Kidney glomerular epithelial cell (primary cell): ENCODE results near the gene PTPRN.
"Not testable (repeated sequence)": the region's sequence is repeated elsewhere in the genome, so short reads cannot be mapped to it uniquely, and the experiment has no call there.

Experiments
- DNase-seq: peaks from one replicate; lab custom pipeline; 2025; lab: John Stamatoyannopoulos, UW

The PTPRN gene

GRCh38 chr2:219270055-219270372, 39.2 kb downstream of the PTPRN start:
- DNase-seq, result no peak

DNA sequence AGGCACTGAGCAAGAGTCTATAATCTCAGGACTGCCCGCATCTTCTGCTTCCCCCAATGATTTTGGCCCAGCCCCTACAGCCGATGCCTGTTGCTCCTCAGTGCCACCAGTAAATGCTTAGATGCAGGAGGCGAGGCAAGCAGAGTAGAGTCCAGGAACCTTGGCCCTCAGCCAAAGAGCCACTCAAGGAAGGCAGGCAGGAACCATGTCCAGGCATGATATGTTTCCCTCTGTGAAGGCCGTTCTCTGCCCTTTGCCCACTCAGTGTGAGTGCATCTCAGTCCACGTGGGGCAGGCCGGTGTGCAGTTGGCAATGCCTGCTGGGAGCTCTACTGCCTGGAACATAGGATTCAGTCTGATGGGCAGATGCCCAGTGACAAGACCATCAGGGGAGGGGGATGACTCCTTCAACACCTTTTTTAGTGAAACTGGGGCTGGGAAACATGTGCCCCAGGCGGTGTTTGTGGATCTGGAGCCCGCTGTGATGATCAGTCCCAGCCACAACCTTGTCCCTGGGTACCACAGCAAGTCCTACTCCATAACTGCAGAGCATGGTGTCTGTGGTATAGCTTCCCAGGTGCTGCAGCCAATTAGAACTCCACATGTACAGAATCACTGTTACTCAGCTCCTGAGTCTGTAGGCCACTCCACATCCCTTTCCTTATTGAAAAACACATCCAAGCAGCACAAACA, 39.7 kb downstream of the PTPRN start:
- DNase-seq, result peak; percentile 23

DNA sequence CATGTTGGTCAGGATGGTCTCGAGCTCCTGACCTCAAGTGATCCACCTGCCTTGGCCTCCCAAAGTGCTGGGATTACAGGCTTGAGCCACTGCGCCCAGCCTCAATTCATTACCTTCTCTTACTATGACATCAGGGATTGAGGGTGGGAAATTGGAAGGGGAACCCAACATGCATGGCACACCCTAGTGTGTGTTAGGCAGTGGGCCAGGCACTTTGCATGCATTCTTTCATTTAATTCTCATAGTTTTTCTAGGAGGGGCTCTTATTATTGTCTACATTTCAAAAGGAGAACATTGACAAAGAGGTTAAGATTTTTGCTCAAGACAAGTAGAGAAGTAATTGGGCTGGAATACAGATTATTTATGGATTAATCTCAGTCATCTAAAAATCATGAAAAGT, 40.9 kb downstream of the PTPRN start:
- DNase-seq, result no peak

DNA sequence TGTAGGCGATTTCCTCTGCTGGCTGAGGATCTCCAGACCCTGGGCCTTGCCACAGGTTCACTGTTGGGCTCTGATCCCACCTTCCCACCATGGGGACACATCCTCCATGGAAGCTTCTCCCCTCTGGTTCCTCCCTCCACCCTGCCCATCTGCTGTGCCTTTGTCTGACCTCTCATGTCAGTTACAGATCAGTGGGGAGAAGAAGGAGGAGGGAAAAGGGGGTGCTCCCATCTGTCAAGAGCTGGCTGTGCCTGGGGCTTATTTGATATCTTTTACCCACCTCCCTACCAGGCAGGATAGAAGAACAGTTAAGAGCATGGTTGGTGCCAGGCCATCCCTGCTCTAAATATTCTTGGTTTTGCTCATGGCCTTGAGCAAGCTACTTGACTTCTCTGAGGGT, 42.3 kb downstream of the PTPRN start:
- no peak for DNase-seq

DNA sequence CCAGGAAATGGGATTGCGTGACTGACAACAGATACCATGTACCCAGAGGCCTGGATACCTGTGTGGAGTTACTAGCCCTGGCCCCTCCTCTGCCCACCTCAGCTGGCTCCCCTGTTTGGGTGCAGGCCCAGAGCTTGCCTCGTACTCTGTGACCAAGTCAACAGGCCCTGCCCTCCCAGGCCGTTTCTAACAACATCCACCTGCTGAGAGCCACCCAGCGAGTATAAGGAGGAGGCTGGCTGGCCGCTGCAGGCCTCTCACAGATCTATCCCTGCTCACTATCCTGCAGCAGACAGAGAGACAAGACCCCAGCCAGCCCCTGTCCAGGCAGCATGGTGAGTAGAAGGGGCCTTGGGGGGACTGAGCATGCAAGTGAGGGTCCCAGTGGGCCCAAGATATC, 43.0 kb downstream of the PTPRN start:
- no peak for DNase-seq

- no peak for DNase-seq
Observed at GRCh38 chr2:219261024-219261855, 48.0 kb downstream of the PTPRN start.

- DNase-seq, result not testable (repeated sequence)
Observed at GRCh38 chr2:219258942-219259341, 50.3 kb downstream of the PTPRN start.

DNA sequence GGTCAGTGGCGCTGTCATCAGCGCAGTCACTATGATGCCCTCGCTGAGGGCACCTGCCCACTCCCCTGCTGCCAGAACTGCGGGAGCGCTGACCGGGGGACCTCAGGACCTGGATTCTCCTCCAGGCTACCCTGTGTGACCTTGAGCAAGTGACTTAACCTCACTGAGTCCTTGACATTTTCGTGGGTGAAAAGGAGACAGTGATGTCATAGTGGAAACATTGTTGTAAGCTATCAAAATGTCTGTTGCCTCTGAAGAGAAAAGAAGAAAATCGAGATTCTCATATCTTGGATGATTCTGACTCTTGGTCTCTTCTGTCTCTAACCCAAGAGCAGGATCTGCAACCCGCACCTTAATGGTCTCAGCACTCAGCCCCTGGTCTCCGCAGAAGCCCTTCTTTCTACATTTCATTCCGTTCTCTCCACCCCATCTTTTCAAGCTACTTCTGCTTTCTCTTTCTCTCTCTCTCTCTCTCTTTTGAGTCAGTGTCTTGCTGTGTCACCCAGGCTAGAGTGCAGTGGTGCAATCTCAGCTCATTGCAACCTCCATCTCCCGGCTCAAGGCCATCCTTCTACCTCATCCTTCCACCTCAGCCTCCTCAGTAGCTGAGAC, 54.5 kb downstream of the PTPRN start:
- DNase-seq, result no peak

DNA sequence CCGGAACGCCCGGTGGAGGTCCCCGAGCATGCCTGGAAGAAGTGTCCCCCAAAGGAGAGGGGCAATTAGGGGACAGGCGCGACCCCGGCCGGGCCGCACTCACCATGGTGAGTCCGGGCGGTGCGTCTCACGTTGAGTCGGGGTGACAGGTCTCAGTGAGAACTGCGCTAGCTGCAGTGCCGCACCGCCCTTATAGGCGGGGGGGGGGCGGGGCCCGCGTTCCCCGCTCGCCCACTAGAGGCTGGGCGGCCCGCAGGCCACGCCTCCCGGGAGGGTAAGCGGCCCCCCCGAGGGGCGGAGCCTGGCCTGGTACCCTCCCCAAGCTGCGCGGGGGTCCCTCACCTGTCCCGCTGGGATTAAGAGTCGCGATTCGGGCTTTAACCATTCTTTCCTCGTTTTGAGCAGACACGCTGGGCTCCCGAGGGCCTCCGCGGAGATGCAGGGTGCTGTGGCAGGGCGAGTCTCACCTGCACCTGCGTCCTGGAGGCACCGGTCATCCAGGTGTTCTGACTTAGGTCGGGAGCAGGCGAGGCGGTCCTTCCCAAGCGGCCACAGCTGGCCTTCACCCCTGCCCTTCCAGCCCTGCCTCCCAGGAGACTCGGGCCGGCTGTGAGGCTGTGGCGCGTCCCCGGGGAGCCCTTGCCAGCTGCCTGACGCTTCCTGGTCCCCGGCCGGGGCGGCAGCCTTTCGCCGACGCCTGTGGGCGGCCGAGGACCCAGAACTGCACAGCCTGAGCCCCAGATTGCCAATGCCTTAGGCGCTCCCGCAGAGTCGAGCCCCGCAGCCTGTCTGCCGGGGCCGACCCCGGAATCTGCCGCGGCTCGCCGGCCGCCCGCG, 55.2 kb downstream of the PTPRN start, which contains the start of gene TUBA4A:
TUBA4A (minus strand) TSS at position 166 of the 837 bp plus-strand sequence; CDS start at position 106, 60 bp downstream.
- DNase-seq, result peak; percentile 75

- no peak for DNase-seq
Observed at GRCh38 chr2:219252900-219253752, 56.1 kb downstream of the PTPRN start, which contains the start of gene TUBA4B. TSS of gene TUBA4B (plus strand) at chr2:219253243. CDS start at chr2:219253408, 165 bp downstream.

DNA sequence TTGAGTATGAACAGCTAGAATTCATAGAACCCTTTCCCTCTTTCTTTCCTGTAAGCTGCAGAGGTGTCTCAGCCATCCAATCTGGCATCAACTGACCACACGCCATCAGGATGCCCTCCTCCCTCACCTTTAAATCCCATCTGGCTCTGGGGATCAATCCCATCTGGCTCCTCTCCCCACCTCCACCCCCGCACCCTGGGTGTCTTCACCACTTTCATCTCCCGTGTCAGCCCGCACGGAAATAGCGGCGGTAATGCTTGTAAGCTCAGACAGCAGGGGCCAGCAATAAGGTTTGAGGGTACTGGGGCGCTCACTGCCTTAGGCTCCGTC, 56.7 kb downstream of the PTPRN start:
- no peak for DNase-seq

- DNase-seq, result no peak
Observed at GRCh38 chr2:219252084-219252483, 57.1 kb downstream of the PTPRN start.

GRCh38 chr2:219251656-219252055, 57.5 kb downstream of the PTPRN start:
- no peak for DNase-seq

GRCh38 chr2:219250049-219250781, 59.0 kb downstream of the PTPRN start:
- no peak for DNase-seq

DNA sequence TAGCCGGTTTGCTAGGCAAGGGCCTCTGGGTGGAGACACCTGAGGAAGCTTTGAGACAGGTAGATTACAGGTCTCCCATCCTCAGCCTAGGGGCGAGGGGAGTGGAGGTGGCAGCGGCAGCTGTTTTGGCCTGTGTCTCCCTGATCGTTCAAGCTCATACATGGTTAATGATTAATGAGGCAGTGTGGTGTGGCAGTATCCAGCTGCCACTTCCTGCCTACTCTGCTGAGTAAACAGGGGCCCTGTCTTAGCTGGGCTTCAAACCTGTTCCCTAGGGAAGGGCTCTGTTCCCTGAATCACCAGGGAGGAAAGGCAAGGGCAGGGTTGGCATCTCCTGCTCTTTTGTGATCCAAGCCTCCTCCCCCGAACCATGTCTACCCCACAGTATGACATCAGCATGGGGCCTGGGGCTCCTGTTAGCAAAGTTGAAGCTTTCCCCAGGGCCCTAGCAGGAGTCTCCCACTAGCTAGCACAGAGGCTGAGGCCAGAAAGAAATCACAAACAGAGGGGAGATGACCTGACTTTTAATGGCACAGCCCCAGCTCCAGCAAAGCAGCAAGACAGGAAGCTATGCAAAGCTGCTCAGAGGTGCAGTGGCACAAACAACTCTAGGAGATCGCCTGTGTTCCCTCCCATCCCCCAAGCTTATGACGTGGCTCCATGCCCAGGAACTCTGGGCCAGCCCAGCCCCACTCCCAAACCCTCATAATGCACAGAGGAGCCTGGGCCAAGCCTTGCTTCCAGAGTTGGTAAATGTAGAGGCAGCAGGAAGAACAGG, 59.8 kb downstream of the PTPRN start:
- DNase-seq, result peak; percentile 93

DNA sequence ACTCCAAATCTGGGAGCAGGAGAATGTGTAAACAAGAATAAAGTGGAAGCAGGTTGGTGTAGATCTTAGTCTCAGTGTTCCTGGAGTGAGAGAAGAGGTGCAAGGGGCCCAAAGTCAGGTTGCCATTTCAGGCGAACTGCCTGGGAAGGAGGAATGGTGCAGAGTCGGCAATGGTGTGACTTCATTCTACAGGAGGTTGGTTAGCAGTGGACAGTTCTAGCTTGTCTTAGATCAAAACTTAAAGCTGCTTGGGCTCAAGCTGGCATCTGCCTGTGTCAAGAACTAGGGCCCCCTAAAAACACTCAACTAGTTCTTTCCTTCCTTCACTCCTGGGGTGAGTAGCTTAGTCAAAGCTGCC, 60.4 kb downstream of the PTPRN start:
- DNase-seq, result no peak

DNA sequence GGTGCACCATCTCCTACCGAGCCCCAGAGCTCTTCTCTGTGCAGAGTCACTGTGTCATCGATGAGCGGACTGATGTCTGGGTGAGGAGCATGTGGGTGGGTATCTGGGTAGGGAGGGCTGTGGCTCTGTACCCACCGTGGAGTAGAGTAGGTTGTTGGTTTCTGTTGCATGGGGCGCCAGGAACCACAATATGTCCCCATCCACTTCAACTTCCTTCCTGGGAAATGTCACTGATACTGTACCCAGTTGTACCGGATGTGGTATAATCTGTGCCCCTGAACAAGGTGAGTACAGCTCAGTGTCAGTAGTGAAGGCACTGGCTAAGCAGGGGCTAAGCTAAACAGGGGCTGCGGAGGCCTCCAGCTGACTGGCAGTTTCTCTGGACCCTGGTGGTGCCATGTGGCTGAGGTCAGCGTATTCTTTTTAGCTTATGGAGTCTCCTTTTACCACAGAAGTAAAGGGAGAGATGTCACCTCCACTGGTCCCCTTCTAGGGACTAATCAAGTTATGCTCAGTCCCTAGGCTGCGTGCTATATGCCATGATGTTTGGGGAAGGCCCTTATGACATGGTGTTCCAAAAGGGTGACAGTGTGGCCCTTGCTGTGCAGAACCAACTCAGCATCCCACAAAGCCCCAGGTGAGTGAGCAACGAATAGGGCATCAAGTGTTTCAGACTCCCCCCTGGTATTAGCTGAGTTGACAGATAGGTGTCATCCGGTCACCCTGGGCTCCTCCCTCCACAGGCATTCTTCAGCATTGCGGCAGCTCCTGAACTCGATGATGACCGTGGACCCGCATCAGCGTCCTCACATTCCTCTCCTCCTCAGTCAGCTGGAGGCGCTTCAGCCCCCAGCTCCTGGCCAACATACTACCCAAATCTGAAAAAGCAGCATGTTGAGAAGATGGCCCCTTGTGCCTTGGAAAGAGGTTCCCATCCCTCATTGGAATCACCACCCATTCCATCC, 61.2 kb downstream of the PTPRN start:
- no peak for DNase-seq

- no peak for DNase-seq
Observed at GRCh38 chr2:219246559-219246958, 62.6 kb downstream of the PTPRN start.

GRCh38 chr2:219245899-219246230, 63.3 kb downstream of the PTPRN start:
- DNase-seq, result no peak
